Fibroblast of lung (primary cell): Measurements from ENCODE around the gene PIK3R4. TPM values are rescaled to one million over a fixed set of nuclear protein-coding genes. Genes with fewer than 3 reads are reported as not detected.

Experiments used
- DNase-seq, 2 donors: peaks; one replicate each; pipeline versions ENCODE4 v3.0.0 to v3.0.0-alpha.2; 2010; ENCODE audit warnings: low read depth in 2 of 2
- H2AFZ ChIP-seq: 2 replicates; pipeline ENCODE4 v1.5.1; 2012; ENCODE audit warnings: low read length, control low read depth, inconsistent platforms
- H3K27ac ChIP-seq: 2 replicates; pipeline ENCODE4 v1.5.1; 2011; ENCODE audit warnings: low read length, control low read depth; ENCODE audit not compliant: insufficient read depth
- H3K27me3 ChIP-seq: 2 replicates; pipeline ENCODE4 v1.5.1; 2011; ENCODE audit warnings: mild to moderate bottlenecking, low read length; ENCODE audit not compliant: control insufficient read depth, insufficient read depth
- H3K36me3 ChIP-seq: 2 replicates; pipeline ENCODE4 v1.5.1; 2011; ENCODE audit warnings: low read length; ENCODE audit not compliant: control insufficient read depth, insufficient read depth
- H3K4me1 ChIP-seq: 2 replicates; pipeline ENCODE4 v1.5.1; 2011; ENCODE audit warnings: low read length; ENCODE audit not compliant: control insufficient read depth, insufficient read depth; ENCODE audit errors: extremely low read depth
- H3K4me2 ChIP-seq: 2 replicates; pipeline ENCODE4 v1.5.1; 2011; ENCODE audit warnings: low read length, control low read depth; ENCODE audit not compliant: insufficient read depth; ENCODE audit errors: extremely low read depth
- H3K4me3 ChIP-seq, 4 experiments: fragments of 200-600 bp in 1 of 4; sonication (generic) in 1 of 4; replicated peaks in 1 of 4; 2 replicates each; pipeline ENCODE4 v1.5.1; 2011 to 2016; ENCODE audit warnings: low read length in 4 of 4, low read depth in 3 of 4, mild to moderate bottlenecking in 3 of 4, control low read depth in 2 of 4, inconsistent platforms in 1 of 4, mixed read lengths in 1 of 4; ENCODE audit not compliant: insufficient read depth in 1 of 4; ENCODE audit errors: control extremely low read depth in 1 of 4
- H3K79me2 ChIP-seq: 2 replicates; pipeline ENCODE4 v1.5.1; 2012; ENCODE audit warnings: mild to moderate bottlenecking, low read length, inconsistent platforms; ENCODE audit not compliant: control insufficient read depth, insufficient read depth
- H3K9ac ChIP-seq: 2 replicates; pipeline ENCODE4 v1.5.1; 2011; ENCODE audit warnings: mild to moderate bottlenecking, low read length, control low read depth; ENCODE audit not compliant: insufficient read depth
- H3K9me3 ChIP-seq: 2 replicates; pipeline ENCODE4 v1.5.1; 2012; ENCODE audit warnings: low read depth, low read length; ENCODE audit not compliant: control insufficient read depth, insufficient read depth
- H4K20me1 ChIP-seq: 2 replicates; pipeline ENCODE4 v1.5.1; 2011; ENCODE audit warnings: low read length; ENCODE audit not compliant: control insufficient read depth, insufficient read depth; ENCODE audit errors: extremely low read depth
- CTCF ChIP-seq, 2 donors: IDR thresholded peaks in 1 of 2; conservative IDR thresholded peaks in 1 of 2; 1 replicate in 1 of 2; 2 replicates in 1 of 2; pipeline ENCODE4 v1.5.1; 2011 to 2012; ENCODE audit warnings: low read length in 2 of 2, control low read depth in 1 of 2, inconsistent platforms in 1 of 2, low read depth in 1 of 2, mild to moderate bottlenecking in 1 of 2
- EZH2 ChIP-seq: IDR thresholded peaks from 2 replicates; pipeline ENCODE4 v1.5.1; 2012; ENCODE audit warnings: low read length, control low read depth, mild to moderate bottlenecking; ENCODE audit errors: missing control alignments
- polyA plus RNA-seq, 2 donors: library from polyadenylated mRNA; depleted of rRNA in 1 of 2; stranded (reverse) in 1 of 2; unstranded in 1 of 2; fragments of >200 nt; gene quantifications; 2 replicates each; pipeline ENCODE4 v1.2.1, GENCODE V29; 2011 to 2012; ENCODE audit warnings: missing spikeins in 1 of 2
- total RNA-seq: library from RNA; depleted of rRNA; stranded (reverse); fragments of >200 nt; gene quantifications from 2 replicates; pipeline ENCODE4 v1.2.1, GENCODE V29; 2014

Gene PIK3R4
- total and polyA plus RNA-seq, 2 donors (not counting 1 experiment from before 2014, with no cell fraction given): 33.4 to 44.6 TPM

- Histone ChIP-seq H3K79me2 (no peaks in the 10 kb centered on the region), H4K20me1 (no peaks in the 10 kb centered on the region), H3K27ac (no peak overlapping the region), H2AFZ (no peak overlapping the region), H3K9me3 (no peaks in the 10 kb centered on the region), H3K36me3 (peaks cover 2% of the 10 kb centered on the region), H3K9ac (no peak overlapping the region), H3K27me3 (no peaks in the 10 kb centered on the region), H3K4me2 (no peak overlapping the region), H3K4me1 (no peaks in the 10 kb centered on the region), H3K4me3 (no peak overlapping the region)
- DNase-seq: no peak
- no peak for TF ChIP-seq CTCF (conservative IDR thresholded peaks at IDR 0.05 in 1 of 2, IDR thresholded peaks at IDR 0.05 in 1 of 2; ENCODE audit: low read depth in 1 of 2, low read length in 2 of 2)
- no peak for TF ChIP-seq EZH2
These were observed 59.8 kb downstream of the PIK3R4 start for GRCh38 chr3:130686833-130687232.

DNA sequence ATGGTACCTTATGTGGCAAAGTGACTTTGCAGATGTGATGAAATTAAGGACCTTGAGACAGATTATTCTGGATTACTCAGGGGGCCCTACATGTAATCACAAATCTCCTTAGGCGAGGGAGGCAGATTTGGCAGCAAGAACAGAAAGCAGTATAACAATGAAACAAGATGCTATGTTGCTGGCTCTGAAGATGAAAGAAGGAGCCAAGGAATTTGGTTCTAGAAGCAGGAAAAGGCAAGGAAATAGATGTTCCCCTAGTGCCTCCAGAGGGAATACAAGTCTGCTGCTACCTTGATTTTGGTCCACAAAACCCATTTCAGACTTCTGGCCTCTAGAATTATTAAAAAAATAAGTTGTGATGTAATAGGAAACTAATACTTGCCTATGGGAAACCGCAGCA, 64.5 kb downstream of the PIK3R4 start:
- Histone ChIP-seq H3K36me3 (peaks cover 3% of the 10 kb centered on the region), H3K27me3 (no peaks in the 10 kb centered on the region), H3K79me2 (no peaks in the 10 kb centered on the region), H4K20me1 (no peaks in the 10 kb centered on the region), H3K4me3 (no peak overlapping the region), H3K27ac (no peak overlapping the region), H3K4me1 (no peaks in the 10 kb centered on the region), H3K9me3 (no peaks in the 10 kb centered on the region), H2AFZ (no peak overlapping the region), H3K4me2 (no peak overlapping the region), H3K9ac (no peak overlapping the region)
- TF ChIP-seq EZH2: no peak
- TF ChIP-seq CTCF (conservative IDR thresholded peaks at IDR 0.05 in 1 of 2, IDR thresholded peaks at IDR 0.05 in 1 of 2; ENCODE audit: low read depth in 1 of 2, low read length in 2 of 2): no peak
- no peak for DNase-seq

DNA sequence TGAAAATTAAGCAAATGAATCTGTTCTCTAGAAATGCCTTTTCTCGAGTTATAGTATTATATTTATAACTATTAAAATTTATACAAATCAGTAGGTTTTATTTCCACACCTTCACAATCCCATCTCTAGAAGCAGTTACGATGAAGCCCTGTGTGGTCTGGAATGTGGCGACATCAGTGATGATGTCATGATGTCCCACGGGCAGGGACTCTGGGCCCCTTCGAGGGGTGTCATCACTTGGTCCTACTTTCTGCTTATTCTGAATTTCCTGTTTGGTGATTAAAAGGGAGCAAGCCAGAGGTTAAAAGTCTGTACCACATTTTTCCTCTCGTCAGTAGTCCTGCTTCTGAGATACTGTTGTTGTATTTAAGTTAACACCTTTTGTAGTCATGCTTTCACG, 67.4 kb downstream of the PIK3R4 start:
- no peak for DNase-seq
- no peaks in the 10 kb centered on the region for H3K4me1 ChIP-seq
- H3K36me3 ChIP-seq: peaks cover 3% of the 10 kb centered on the region
- no peaks in the 10 kb centered on the region for H3K27me3 ChIP-seq
- H3K27ac ChIP-seq: no peak overlapping the region
- H3K9ac ChIP-seq: no peak overlapping the region
- H3K4me3 ChIP-seq: no peak overlapping the region
- no peaks in the 10 kb centered on the region for H4K20me1 ChIP-seq
- no peak overlapping the region for H3K4me2 ChIP-seq
- H3K79me2 ChIP-seq: no peaks in the 10 kb centered on the region
- no peak overlapping the region for H2AFZ ChIP-seq
- TF ChIP-seq CTCF (conservative IDR thresholded peaks at IDR 0.05 in 1 of 2, IDR thresholded peaks at IDR 0.05 in 1 of 2; ENCODE audit: low read depth in 1 of 2, low read length in 2 of 2) (no peak), EZH2 (no peak)
- no peaks in the 10 kb centered on the region for H3K9me3 ChIP-seq
